Measurements from ENCODE around the gene AP4M1.

AP4M1 gene

GRCh38 chr7:100091411-100092181 is 9.8 kb upstream of the AP4M1 start:
- TF ChIP-seq GATA2 (IDR thresholded peaks at IDR 0.05; ENCODE audit: low read depth, low read length), result no peak
- no peak for TF ChIP-seq GATA3 (IDR thresholded peaks at IDR 0.05; ENCODE audit: low read depth, low read length)

- no peak for TF ChIP-seq GATA3 (IDR thresholded peaks at IDR 0.05; ENCODE audit: low read depth, low read length)
- no peak for TF ChIP-seq GATA2 (IDR thresholded peaks at IDR 0.05; ENCODE audit: low read depth, low read length)
These were observed 8.4 kb upstream of the AP4M1 start for GRCh38 chr7:100093054-100093453.

GRCh38 chr7:100093498-100093897 is 7.9 kb upstream of the AP4M1 start:
- TF ChIP-seq GATA3 (IDR thresholded peaks at IDR 0.05; ENCODE audit: low read depth, low read length), result no peak
- TF ChIP-seq GATA2 (IDR thresholded peaks at IDR 0.05; ENCODE audit: low read depth, low read length), result no peak

GRCh38 chr7:100093925-100094486 is 7.4 kb upstream of the AP4M1 start:
- TF ChIP-seq GATA3 (IDR thresholded peaks at IDR 0.05; ENCODE audit: low read depth, low read length), result no peak
- TF ChIP-seq GATA2 (IDR thresholded peaks at IDR 0.05; ENCODE audit: low read depth, low read length), result no peak

- TF ChIP-seq GATA3 (IDR thresholded peaks at IDR 0.05; ENCODE audit: low read depth, low read length) (no peak), GATA2 (IDR thresholded peaks at IDR 0.05; ENCODE audit: low read depth, low read length) (no peak)
These were observed 6.2 kb upstream of the AP4M1 start for GRCh38 chr7:100095289-100095688.

- TF ChIP-seq GATA2 (IDR thresholded peaks at IDR 0.05; ENCODE audit: low read depth, low read length) (no peak), GATA3 (IDR thresholded peaks at IDR 0.05; ENCODE audit: low read depth, low read length) (no peak)
These were observed 5.7 kb upstream of the AP4M1 start for GRCh38 chr7:100095704-100096103.

- no peak for TF ChIP-seq GATA2 (IDR thresholded peaks at IDR 0.05; ENCODE audit: low read depth, low read length)
- TF ChIP-seq GATA3 (IDR thresholded peaks at IDR 0.05; ENCODE audit: low read depth, low read length), result no peak
These were observed 2.5 kb upstream of the AP4M1 start for GRCh38 chr7:100098913-100099312.

- no peak for TF ChIP-seq GATA2 (IDR thresholded peaks at IDR 0.05; ENCODE audit: low read depth, low read length)
- TF ChIP-seq GATA3 (IDR thresholded peaks at IDR 0.05; ENCODE audit: low read depth, low read length), result no peak
These were observed 2.0 kb upstream of the AP4M1 start for GRCh38 chr7:100099452-100099851.

GRCh38 chr7:100100420-100101015 is 925 bp upstream of the AP4M1 start:
- TF ChIP-seq GATA3 (IDR thresholded peaks at IDR 0.05; ENCODE audit: low read depth, low read length), result no peak
- TF ChIP-seq GATA2 (IDR thresholded peaks at IDR 0.05; ENCODE audit: low read depth, low read length), result no peak

GRCh38 chr7:100102950-100103840 is 1.8 kb downstream of the AP4M1 start:
- TF ChIP-seq GATA2 (IDR thresholded peaks at IDR 0.05; ENCODE audit: low read depth, low read length) (no peak), GATA3 (IDR thresholded peaks at IDR 0.05; ENCODE audit: low read depth, low read length) (no peak)

- no peak for TF ChIP-seq GATA2 (IDR thresholded peaks at IDR 0.05; ENCODE audit: low read depth, low read length)
- TF ChIP-seq GATA3 (IDR thresholded peaks at IDR 0.05; ENCODE audit: low read depth, low read length), result no peak
These were observed 4.1 kb downstream of the AP4M1 start for GRCh38 chr7:100105534-100105933.

- TF ChIP-seq GATA3 (IDR thresholded peaks at IDR 0.05; ENCODE audit: low read depth, low read length) (no peak), GATA2 (IDR thresholded peaks at IDR 0.05; ENCODE audit: low read depth, low read length) (no peak)
These were observed 5.2 kb downstream of the AP4M1 start for GRCh38 chr7:100106633-100107032.

- TF ChIP-seq GATA3 (IDR thresholded peaks at IDR 0.05; ENCODE audit: low read depth, low read length) (no peak), GATA2 (IDR thresholded peaks at IDR 0.05; ENCODE audit: low read depth, low read length) (no peak)
These were observed 5.8 kb downstream of the AP4M1 start for GRCh38 chr7:100107125-100107737.

GRCh38 chr7:100107890-100108289 is 6.4 kb downstream of the AP4M1 start:
- TF ChIP-seq GATA3 (IDR thresholded peaks at IDR 0.05; ENCODE audit: low read depth, low read length) (no peak), GATA2 (IDR thresholded peaks at IDR 0.05; ENCODE audit: low read depth, low read length) (no peak)
